DND-41 (cell line): ENCODE data around the gene LMF1.
A peak's percentile ranks its signal among the peaks of the same experiment; 100 is the strongest.

ENCODE experiments used
- ATAC-seq: fragments of 200-7000 bp; cut with Tn5 transposase; 3 replicates; pipeline ENCODE4 v1.9.1; 2021; ENCODE audit warnings: low read depth; ENCODE audit not compliant: insufficient read depth
- DNase-seq: peaks from one replicate; pipeline ENCODE4 v3.0.0-alpha.2; 2020
- H2AFZ ChIP-seq: 2 replicates; pipeline ENCODE4 v1.6.0; 2012; ENCODE audit warnings: low read depth, low read length
- H3K27ac ChIP-seq: 2 replicates; pipeline ENCODE4 v1.5.1; 2012; ENCODE audit warnings: low read length, inconsistent platforms
- H3K27me3 ChIP-seq: fragments of 200-600 bp; sonication (generic); 2 replicates; pipeline ENCODE4 v1.6.0; 2012; ENCODE audit warnings: low read length, mild to moderate bottlenecking, inconsistent platforms; ENCODE audit not compliant: insufficient read depth, poor library complexity
- H3K36me3 ChIP-seq: 2 replicates; pipeline ENCODE4 v1.5.1; 2012; ENCODE audit warnings: low read length, inconsistent platforms; ENCODE audit not compliant: insufficient read depth
- H3K4me1 ChIP-seq: 2 replicates; pipeline ENCODE4 v1.5.1; 2012; ENCODE audit warnings: mild to moderate bottlenecking, low read length; ENCODE audit not compliant: insufficient read depth
- H3K4me2 ChIP-seq: 2 replicates; pipeline ENCODE4 v1.6.0; 2012; ENCODE audit warnings: mild to moderate bottlenecking, moderate library complexity, low read length, inconsistent platforms; ENCODE audit not compliant: insufficient read depth
- H3K4me3 ChIP-seq, 2 experiments: fragments of 200-600 bp in 1 of 2; shearing (Covaris generic) in 1 of 2; 2 replicates each; pipeline ENCODE4 v1.5.1; 2012 to 2016; ENCODE audit warnings: inconsistent platforms in 2 of 2, low read length in 2 of 2, mild to moderate bottlenecking in 2 of 2, low read depth in 1 of 2, moderate library complexity in 1 of 2
- H3K79me2 ChIP-seq: 2 replicates; pipeline ENCODE4 v1.6.0; 2012; ENCODE audit warnings: low read length, inconsistent platforms; ENCODE audit not compliant: insufficient read depth
- H3K9ac ChIP-seq: 2 replicates; pipeline ENCODE4 v1.6.0; 2012; ENCODE audit warnings: low read depth, mild to moderate bottlenecking, inconsistent platforms, low read length, moderate library complexity
- H3K9me3 ChIP-seq: 2 replicates; pipeline ENCODE4 v1.5.1; 2012; ENCODE audit warnings: low read length, moderate library complexity, mild to moderate bottlenecking, inconsistent platforms; ENCODE audit not compliant: insufficient read depth, severe bottlenecking
- H4K20me1 ChIP-seq: 2 replicates; pipeline ENCODE4 v1.6.0; 2012; ENCODE audit warnings: low read length; ENCODE audit not compliant: insufficient read depth
- CTCF ChIP-seq: IDR thresholded peaks from 2 replicates; pipeline ENCODE4 v1.5.1; 2012; ENCODE audit warnings: borderline replicate concordance, low read length, moderate library complexity, mild to moderate bottlenecking; ENCODE audit not compliant: poor library complexity, severe bottlenecking; ENCODE audit errors: extremely low read depth
- EZH2 ChIP-seq: IDR thresholded peaks from 3 replicates; pipeline ENCODE4 v1.6.1; 2012; ENCODE audit warnings: borderline replicate concordance, low read depth, mild to moderate bottlenecking, moderate library complexity, low read length, inconsistent platforms; ENCODE audit not compliant: severe bottlenecking

The LMF1 gene

GRCh38 chr16:813204-813915 lies 157.4 kb downstream of the LMF1 start:
- TF ChIP-seq CTCF (peak; percentile 44), EZH2 (no peak)
- Histone ChIP-seq H3K36me3 (no peaks in the 10 kb centered on the region), H3K79me2 (no peaks in the 10 kb centered on the region), H3K4me3 (no peak overlapping the region), H3K4me1 (no peaks in the 10 kb centered on the region), H4K20me1 (no peaks in the 10 kb centered on the region), H3K9ac (no peak overlapping the region), H2AFZ (no peak overlapping the region), H3K9me3 (no peaks in the 10 kb centered on the region), H3K27me3 (no peaks in the 10 kb centered on the region), H3K4me2 (no peak overlapping the region), H3K27ac (no peak overlapping the region)
- ATAC-seq = no peak
- DNase-seq = no peak

GRCh38 chr16:808085-808386 lies 162.7 kb downstream of the LMF1 start:
- TF ChIP-seq CTCF (no peak), EZH2 (no peak)
- Histone ChIP-seq H3K4me1 (no peaks in the 10 kb centered on the region), H3K9me3 (no peaks in the 10 kb centered on the region), H3K4me2 (no peak overlapping the region), H4K20me1 (peaks cover 3% of the 10 kb centered on the region; the same call in 1 of the 2 replicates), H3K36me3 (no peaks in the 10 kb centered on the region), H3K4me3 (no peak overlapping the region), H3K9ac (no peak overlapping the region), H3K27me3 (no peaks in the 10 kb centered on the region), H3K79me2 (no peaks in the 10 kb centered on the region), H2AFZ (no peak overlapping the region), H3K27ac (no peak overlapping the region)
- DNase-seq (no peak), ATAC-seq (no peak)

- ATAC-seq = no peak
- H2AFZ ChIP-seq = no peak overlapping the region
These were observed 163.3 kb downstream of the LMF1 start for GRCh38 chr16:807347-808084.

More at GRCh38 chr16:807347-808084, 163.3 kb downstream of the LMF1 start:
- Histone ChIP-seq H3K27ac (no peak overlapping the region), H3K27me3 (no peaks in the 10 kb centered on the region), H4K20me1 (peaks cover 3% of the 10 kb centered on the region), H3K9me3 (no peaks in the 10 kb centered on the region), H3K4me1 (no peaks in the 10 kb centered on the region), H3K9ac (no peak overlapping the region), H3K36me3 (no peaks in the 10 kb centered on the region), H3K79me2 (no peaks in the 10 kb centered on the region), H3K4me3 (no peak overlapping the region), H3K4me2 (no peak overlapping the region)
- no peak for DNase-seq
- TF ChIP-seq CTCF = no peak
- no peak for TF ChIP-seq EZH2
